Measurements from ENCODE around the gene SPACA9. TPM values are rescaled to one million over a fixed set of nuclear protein-coding genes. Genes with fewer than 3 reads are reported as not detected.

SPACA9 gene
- total and polyA plus RNA-seq, 2 of the 4 experiments (the other 2 are of a cell fraction) = 0.90 to 4.9 TPM

DNA sequence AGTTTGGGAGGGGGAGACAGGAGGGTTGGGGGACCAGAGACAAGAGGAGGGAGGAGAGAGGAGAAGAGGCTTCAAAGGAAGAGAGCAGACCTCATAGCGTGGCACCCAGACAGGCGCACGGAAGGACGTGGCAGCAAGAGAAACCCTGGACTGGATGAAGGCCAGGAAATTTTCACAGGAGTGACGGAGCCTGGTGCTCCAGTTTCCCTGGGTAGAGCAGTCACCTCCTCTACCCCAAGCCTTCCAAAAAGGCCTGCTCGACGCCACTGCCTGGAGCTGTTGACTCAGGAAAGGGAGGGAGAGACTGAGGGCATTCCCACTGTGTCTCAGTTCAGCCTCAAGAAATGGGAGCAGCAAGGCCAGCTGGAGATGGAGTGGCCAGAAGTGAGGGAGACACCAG is 19.9 kb upstream of the SPACA9 start:
- ChIA-PET CTCF (no interaction called here), POLR2A (ENCODE audit: unreplicated experiment) (no interaction called here)
- WGBS, 2 experiments (ENCODE audit: extremely low coverage in 2 of 2, insufficient read length in 1 of 2) = no CpG with 5 or more reads among the region's 7 CpGs
- Histone ChIP-seq H3K23ac (ENCODE audit: low read depth, low read length) (no peak overlapping the region), H3K18ac (ENCODE audit: low read depth, low read length) (no peak overlapping the region), H4K91ac (ENCODE audit: insufficient read depth, low read depth, low read length) (no peak overlapping the region), H2BK120ac (ENCODE audit: low read depth, low read length) (no peak overlapping the region), H2BK20ac (ENCODE audit: low read depth, low read length) (no peak overlapping the region), H3K79me1 (ENCODE audit: low read depth in 1 of 2, low read length in 2 of 2) (no peaks in the 10 kb centered on the region), H3K4ac (ENCODE audit: low read depth, low read length) (no peak overlapping the region), H3K9ac (ENCODE audit: low read depth, low read length) (no peak overlapping the region), H2BK5ac (ENCODE audit: low read depth, low read length, poor library complexity, severe bottlenecking) (no peak overlapping the region), H4K5ac (ENCODE audit: low read depth, low read length) (no peak overlapping the region), H3K27me3 (ENCODE audit: control insufficient read depth, insufficient read depth, low read length) (peaks cover 39% of the 10 kb centered on the region), H3K56ac (ENCODE audit: extremely low read depth, insufficient read depth, low read length) (no peak overlapping the region), H3K9me1 (ENCODE audit: insufficient read depth, low read length) (no peaks in the 10 kb centered on the region), H3K4me2 (ENCODE audit: low read depth, low read length) (no peak overlapping the region), H3K4me3 (ENCODE audit: insufficient read depth, low read depth, low read length) (no peak overlapping the region), H2AK5ac (ENCODE audit: low read depth, low read length) (no peak overlapping the region), H2AFZ (replicated peaks; ENCODE audit: low read length, poor library complexity) (peak overlapping the region; percentile 59), H2BK15ac (ENCODE audit: low read depth, low read length) (no peak overlapping the region), H3K9me3 (ENCODE audit: control insufficient read depth, insufficient read depth, low read length) (no peaks in the 10 kb centered on the region), H4K8ac (ENCODE audit: low read depth in 2 of 2, low read length in 2 of 2) (no peak overlapping the region), H3K36me3 (ENCODE audit: control insufficient read depth, insufficient read depth, low read length) (no peaks in the 10 kb centered on the region), H3K14ac (replicated peaks; ENCODE audit: low read depth, low read length) (no peak overlapping the region), H3K27ac (ENCODE audit: insufficient read depth, low read length) (no peak overlapping the region), H2AK9ac (replicated peaks; ENCODE audit: low read depth, low read length, poor library complexity) (no peak overlapping the region), H3K4me1 (ENCODE audit: control insufficient read depth, insufficient read depth, low read length) (peaks cover 8% of the 10 kb centered on the region; the same call in 1 of the 2 replicates), H4K20me1 (ENCODE audit: insufficient read depth, low read length) (no peaks in the 10 kb centered on the region)
- in situ Hi-C loops (cut with MboI; ENCODE audit: low sequenced_read_pairs) (no loop called here), dilution Hi-C loops (cut with HindIII; ENCODE audit: low sequenced_read_pairs, unreplicated experiment) (no loop called here), intact Hi-C loops (cut with micrococcal nuclease) (no loop called here)
- TF ChIP-seq RAD21 (IDR thresholded peaks at IDR 0.05; ENCODE audit: low read length) (no peak), NFE2L2 (IDR thresholded peaks at IDR 0.05; ENCODE audit: low read depth, low read length) (no peak), RCOR1 (IDR thresholded peaks at IDR 0.05; ENCODE audit: insufficient replicate concordance, low read length) (no peak), CEBPB (IDR thresholded peaks at IDR 0.05; ENCODE audit: low read depth, low read length) (no peak), MXI1 (IDR thresholded peaks at IDR 0.05; ENCODE audit: borderline replicate concordance, low read depth, low read length) (no peak), BHLHE40 (IDR thresholded peaks at IDR 0.05; ENCODE audit: low read depth, low read length) (no peak), SMC3 (IDR thresholded peaks at IDR 0.05; ENCODE audit: low read depth, low read length) (no peak), POLR2A (IDR thresholded peaks at IDR 0.05; ENCODE audit: low read depth, low read length) (no peak), MAFK (IDR thresholded peaks at IDR 0.05; ENCODE audit: low read depth, low read length) (no peak)
- TF ChIP-seq, protein P1, sequence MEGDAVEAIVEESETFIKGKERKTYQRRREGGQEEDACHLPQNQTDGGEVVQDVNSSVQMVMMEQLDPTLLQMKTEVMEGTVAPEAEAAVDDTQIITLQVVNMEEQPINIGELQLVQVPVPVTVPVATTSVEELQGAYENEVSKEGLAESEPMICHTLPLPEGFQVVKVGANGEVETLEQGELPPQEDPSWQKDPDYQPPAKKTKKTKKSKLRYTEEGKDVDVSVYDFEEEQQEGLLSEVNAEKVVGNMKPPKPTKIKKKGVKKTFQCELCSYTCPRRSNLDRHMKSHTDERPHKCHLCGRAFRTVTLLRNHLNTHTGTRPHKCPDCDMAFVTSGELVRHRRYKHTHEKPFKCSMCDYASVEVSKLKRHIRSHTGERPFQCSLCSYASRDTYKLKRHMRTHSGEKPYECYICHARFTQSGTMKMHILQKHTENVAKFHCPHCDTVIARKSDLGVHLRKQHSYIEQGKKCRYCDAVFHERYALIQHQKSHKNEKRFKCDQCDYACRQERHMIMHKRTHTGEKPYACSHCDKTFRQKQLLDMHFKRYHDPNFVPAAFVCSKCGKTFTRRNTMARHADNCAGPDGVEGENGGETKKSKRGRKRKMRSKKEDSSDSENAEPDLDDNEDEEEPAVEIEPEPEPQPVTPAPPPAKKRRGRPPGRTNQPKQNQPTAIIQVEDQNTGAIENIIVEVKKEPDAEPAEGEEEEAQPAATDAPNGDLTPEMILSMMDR (conservative IDR thresholded peaks at IDR 0.05; ENCODE audit: low read depth, low read length) = no peak
- TF ChIP-seq, protein P2, sequence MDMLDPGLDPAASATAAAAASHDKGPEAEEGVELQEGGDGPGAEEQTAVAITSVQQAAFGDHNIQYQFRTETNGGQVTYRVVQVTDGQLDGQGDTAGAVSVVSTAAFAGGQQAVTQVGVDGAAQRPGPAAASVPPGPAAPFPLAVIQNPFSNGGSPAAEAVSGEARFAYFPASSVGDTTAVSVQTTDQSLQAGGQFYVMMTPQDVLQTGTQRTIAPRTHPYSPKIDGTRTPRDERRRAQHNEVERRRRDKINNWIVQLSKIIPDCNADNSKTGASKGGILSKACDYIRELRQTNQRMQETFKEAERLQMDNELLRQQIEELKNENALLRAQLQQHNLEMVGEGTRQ (IDR thresholded peaks at IDR 0.05; ENCODE audit: low read depth, low read length) = no peak
- TF ChIP-seq, protein P3, sequence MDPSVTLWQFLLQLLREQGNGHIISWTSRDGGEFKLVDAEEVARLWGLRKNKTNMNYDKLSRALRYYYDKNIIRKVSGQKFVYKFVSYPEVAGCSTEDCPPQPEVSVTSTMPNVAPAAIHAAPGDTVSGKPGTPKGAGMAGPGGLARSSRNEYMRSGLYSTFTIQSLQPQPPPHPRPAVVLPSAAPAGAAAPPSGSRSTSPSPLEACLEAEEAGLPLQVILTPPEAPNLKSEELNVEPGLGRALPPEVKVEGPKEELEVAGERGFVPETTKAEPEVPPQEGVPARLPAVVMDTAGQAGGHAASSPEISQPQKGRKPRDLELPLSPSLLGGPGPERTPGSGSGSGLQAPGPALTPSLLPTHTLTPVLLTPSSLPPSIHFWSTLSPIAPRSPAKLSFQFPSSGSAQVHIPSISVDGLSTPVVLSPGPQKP (IDR thresholded peaks at IDR 0.05; ENCODE audit: borderline replicate concordance, low read depth, low read length) = no peak
- no peak for DNase-seq
- no peak for ATAC-seq (ENCODE audit: low read depth)
- no TSS peak for BruUV-seq (replicated peaks)
